Thoracic aorta (tissue), 2 donors: Measurements from ENCODE around the gene PLPPR4. TPM values are rescaled to one million over a fixed set of nuclear protein-coding genes. Genes with fewer than 3 reads are reported as not detected.

ENCODE experiments used
- ATAC-seq: fragments of 150-250 bp; one replicate; pipeline ENCODE4 v1.8.0; 2017; ENCODE audit warnings: low read depth; ENCODE audit not compliant: insufficient number of reproducible peaks, low FRiP score
- DNase-seq: peaks from one replicate; pipeline ENCODE4 v3.0.0-alpha.2; 2020; ENCODE audit warnings: low spot score
- H3K27ac ChIP-seq, 2 donors: fragments of 200-600 bp; sonication (generic); 1 replicate in 1 of 2; 2 replicates in 1 of 2; pipeline ENCODE4 v1.5.1; 2016; ENCODE audit warnings: mild to moderate bottlenecking in 2 of 2, moderate library complexity in 2 of 2
- H3K27me3 ChIP-seq: fragments of 200-600 bp; sonication (generic); replicated peaks from 2 replicates; pipeline ENCODE4 v1.6.0; 2016; ENCODE audit warnings: mild to moderate bottlenecking; ENCODE audit not compliant: insufficient read depth
- H3K36me3 ChIP-seq: fragments of 200-600 bp; sonication (generic); one replicate; pipeline ENCODE4 v1.5.1; 2016
- H3K4me1 ChIP-seq, 2 donors: fragments of 200-600 bp; sonication (generic); 1 replicate in 1 of 2; 2 replicates in 1 of 2; pipeline versions ENCODE4 v1.5.1 to v1.6.0; 2016; ENCODE audit warnings: low read depth in 2 of 2, mild to moderate bottlenecking in 1 of 2; ENCODE audit not compliant: control insufficient read depth in 1 of 2
- H3K4me3 ChIP-seq: fragments of 200-600 bp; sonication (generic); 2 replicates; pipeline ENCODE4 v1.5.1; 2016; ENCODE audit warnings: mild to moderate bottlenecking
- H3K9me3 ChIP-seq: fragments of 200-600 bp; sonication (generic); 2 replicates; pipeline ENCODE4 v1.5.1; 2016
- total RNA-seq, 2 donors: library from RNA; depleted of rRNA; stranded (reverse); fragments of >200 nt; gene quantifications; one replicate each; pipeline versions ENCODE4 v1.1.0 to v1.2.3, GENCODE V29; 2016
- TF ChIP-seq, protein P1 (sequence below): fragments of 200-600 bp; sonication (generic); IDR thresholded peaks from one replicate; pipeline ENCODE4 v1.5.1; 2019; ENCODE audit warnings: antibody characterized with exemption

Gene PLPPR4
- total RNA-seq, 2 donors from 2014 or later: 0.28 to 1.2 TPM

DNA sequence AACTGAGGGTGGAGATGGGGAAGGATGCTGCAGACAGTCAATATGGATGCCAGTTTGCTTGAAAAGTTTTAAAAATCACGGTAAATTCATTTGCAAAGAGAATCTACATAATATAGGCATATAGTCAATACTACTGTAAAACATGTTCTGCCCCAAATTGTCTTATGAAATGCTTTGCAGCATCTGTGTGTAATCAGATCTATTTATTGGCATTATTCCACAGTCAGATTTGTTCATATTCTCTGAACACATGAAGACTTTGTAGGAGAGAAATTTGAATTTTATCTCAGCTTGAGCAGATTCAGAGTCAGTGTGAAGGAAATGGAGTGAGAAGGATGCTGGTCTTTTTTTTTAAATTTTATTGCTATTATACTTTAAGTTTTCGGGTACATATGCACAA is 88.5 kb downstream of the PLPPR4 start:
- H3K4me1 ChIP-seq: no peaks in the 10 kb centered on the region
- H3K27me3 ChIP-seq: no peaks in the 10 kb centered on the region
- TF ChIP-seq, protein P1, sequence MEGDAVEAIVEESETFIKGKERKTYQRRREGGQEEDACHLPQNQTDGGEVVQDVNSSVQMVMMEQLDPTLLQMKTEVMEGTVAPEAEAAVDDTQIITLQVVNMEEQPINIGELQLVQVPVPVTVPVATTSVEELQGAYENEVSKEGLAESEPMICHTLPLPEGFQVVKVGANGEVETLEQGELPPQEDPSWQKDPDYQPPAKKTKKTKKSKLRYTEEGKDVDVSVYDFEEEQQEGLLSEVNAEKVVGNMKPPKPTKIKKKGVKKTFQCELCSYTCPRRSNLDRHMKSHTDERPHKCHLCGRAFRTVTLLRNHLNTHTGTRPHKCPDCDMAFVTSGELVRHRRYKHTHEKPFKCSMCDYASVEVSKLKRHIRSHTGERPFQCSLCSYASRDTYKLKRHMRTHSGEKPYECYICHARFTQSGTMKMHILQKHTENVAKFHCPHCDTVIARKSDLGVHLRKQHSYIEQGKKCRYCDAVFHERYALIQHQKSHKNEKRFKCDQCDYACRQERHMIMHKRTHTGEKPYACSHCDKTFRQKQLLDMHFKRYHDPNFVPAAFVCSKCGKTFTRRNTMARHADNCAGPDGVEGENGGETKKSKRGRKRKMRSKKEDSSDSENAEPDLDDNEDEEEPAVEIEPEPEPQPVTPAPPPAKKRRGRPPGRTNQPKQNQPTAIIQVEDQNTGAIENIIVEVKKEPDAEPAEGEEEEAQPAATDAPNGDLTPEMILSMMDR: no peak
- no peak for DNase-seq
- H3K36me3 ChIP-seq: no peaks in the 10 kb centered on the region
- no peak for ATAC-seq
- H3K4me3 ChIP-seq: no peak overlapping the region
- H3K9me3 ChIP-seq: no peaks in the 10 kb centered on the region
- no peak overlapping the region for H3K27ac ChIP-seq

DNA sequence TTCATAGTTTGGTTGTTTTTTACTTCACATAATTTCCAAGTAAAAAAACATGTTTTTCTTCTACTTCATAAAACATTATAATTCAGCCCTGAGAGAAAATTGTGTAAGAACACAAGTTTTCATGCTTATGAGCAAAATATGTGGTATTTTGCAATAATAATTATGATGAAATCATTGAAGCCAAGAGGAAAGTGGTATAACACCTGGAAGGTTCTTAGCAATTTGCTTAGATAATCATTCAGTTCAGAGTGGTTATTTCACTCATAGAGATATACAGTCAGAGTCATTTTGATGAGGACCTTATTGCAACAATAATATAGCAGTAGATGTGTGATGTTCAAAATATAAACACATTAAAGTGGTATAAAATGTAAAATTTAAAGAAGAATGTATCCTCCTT is 94.5 kb downstream of the PLPPR4 start:
- no peaks in the 10 kb centered on the region for H3K9me3 ChIP-seq
- H3K27ac ChIP-seq: no peak overlapping the region
- no peaks in the 10 kb centered on the region for H3K36me3 ChIP-seq
- TF ChIP-seq, protein P1: no peak
- no peaks in the 10 kb centered on the region for H3K4me1 ChIP-seq
- H3K4me3 ChIP-seq: no peak overlapping the region
- ATAC-seq (no peak), DNase-seq (no peak)
- H3K27me3 ChIP-seq: no peaks in the 10 kb centered on the region
